Peyer's patch (tissue), 4 donors: ENCODE measurements around the gene SCN1A.

Source experiments
- CTCF ChIP-seq, 6 experiments: fragments of 450-650 bp in 4 of 6; fragments of 200-600 bp in 2 of 6; sonication (generic) in 1 of 6; IDR thresholded peaks; one replicate each; pipeline ENCODE4 v1.5.1; 2017 to 2019; ENCODE audit warnings: antibody characterized with exemption in 6 of 6, mild to moderate bottlenecking in 3 of 6, moderate library complexity in 1 of 6
- POLR2A ChIP-seq, 2 donors: fragments of 450-650 bp; IDR thresholded peaks; one replicate each; pipeline ENCODE4 v1.5.1; 2017; ENCODE audit warnings: antibody characterized with exemption in 2 of 2, mild to moderate bottlenecking in 2 of 2, moderate library complexity in 2 of 2

- TF ChIP-seq CTCF (IDR thresholded peaks at IDR 0.05) (no peak), POLR2A (IDR thresholded peaks at IDR 0.05) (no peak)
Observed at GRCh38 chr2:166000401-166000800, 127.4 kb downstream of the SCN1A start.
